ENCODE data around the gene MTAP. TPM values are rescaled to one million over a fixed set of nuclear protein-coding genes. Genes with fewer than 3 reads are reported as not detected.

Gene MTAP
- total RNA-seq, result 27.0 and 143 TPM in 2 replicates

DNA sequence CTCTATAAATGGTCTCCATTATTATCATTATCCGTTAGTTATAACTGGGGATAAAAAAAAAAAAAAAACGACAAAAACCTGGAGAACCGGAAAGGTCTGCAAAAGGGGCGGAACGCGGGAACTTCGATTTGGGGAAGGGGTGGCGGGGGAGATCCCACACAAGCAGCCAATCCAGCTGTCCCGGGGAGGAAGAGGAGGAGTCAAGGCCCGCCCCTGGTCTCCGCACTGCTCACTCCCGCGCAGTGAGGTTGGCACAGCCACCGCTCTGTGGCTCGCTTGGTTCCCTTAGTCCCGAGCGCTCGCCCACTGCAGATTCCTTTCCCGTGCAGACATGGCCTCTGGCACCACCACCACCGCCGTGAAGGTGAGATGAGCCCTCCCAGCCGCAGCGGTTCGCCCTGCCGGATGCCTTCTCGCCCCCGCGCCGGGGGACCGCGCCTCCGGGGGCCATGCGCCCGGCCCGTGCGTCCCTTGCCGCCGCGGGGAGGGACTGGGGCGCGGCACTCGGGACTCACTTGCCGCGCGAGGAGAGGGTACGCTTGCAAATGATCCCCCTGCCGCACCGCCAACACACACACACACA is at the start of gene MTAP:
MTAP (plus strand) TSS at position 219 of the 583 bp plus-strand sequence; CDS start at position 332, 113 bp downstream.

Other genes starting within 250 kb of the MTAP start
- gene CDKN2A, start 191.8 kb downstream of the MTAP start, total RNA-seq, result 0.64 and 8.3 TPM in 2 replicates
- 1.6 TPM in 1 of 2 replicates, not detected in the other for gene CDKN2B-AS1, start 192.2 kb downstream of the MTAP start, total RNA-seq
- gene CDKN2B, start 206.7 kb downstream of the MTAP start, total RNA-seq, result 1.2 and 42.5 TPM in 2 replicates